GM19397 (cell line): ENCODE data around the gene ZNF132.
"Not testable (repeated sequence)": the region's sequence is repeated elsewhere in the genome, so short reads cannot be mapped to it uniquely, and the experiment has no call there.

Source experiments
- ATAC-seq: cut with Tn5 transposase; IDR thresholded peaks from one replicate; pipeline ENCODE4 v1.9.1; 2021; ENCODE audit warnings: mild to moderate bottlenecking, moderate library complexity; ENCODE audit not compliant: unreplicated experiment

ZNF132 gene

GRCh38 chr19:58439576-58440554 is at the start of gene ZNF132:
TSS of gene ZNF132 (minus strand) at chr19:58440153. CDS start at chr19:58439821, 332 bp downstream.
- ATAC-seq, result peak; percentile 96

- not testable (repeated sequence) for ATAC-seq
These were observed 44.4 kb upstream of the ZNF132 start for GRCh38 chr19:58484349-58484748.

- no peak for ATAC-seq
These were observed 43.8 kb upstream of the ZNF132 start for GRCh38 chr19:58483776-58484175.

GRCh38 chr19:58482372-58482771 is 42.4 kb upstream of the ZNF132 start:
- no peak for ATAC-seq

GRCh38 chr19:58480831-58481230 is 40.9 kb upstream of the ZNF132 start:
- no peak for ATAC-seq

- ATAC-seq, result no peak
These were observed 40.5 kb upstream of the ZNF132 start for GRCh38 chr19:58480481-58480830.

- no peak for ATAC-seq
These were observed 40.0 kb upstream of the ZNF132 start for GRCh38 chr19:58479736-58480480.

- no peak for ATAC-seq
These were observed 39.4 kb upstream of the ZNF132 start for GRCh38 chr19:58479303-58479702.

GRCh38 chr19:58477871-58478270 is 37.9 kb upstream of the ZNF132 start:
- no peak for ATAC-seq

GRCh38 chr19:58477130-58477529 is 37.2 kb upstream of the ZNF132 start:
- ATAC-seq, result no peak

- no peak for ATAC-seq
These were observed 36.6 kb upstream of the ZNF132 start for GRCh38 chr19:58476498-58477015.

- ATAC-seq, result peak; percentile 79
These were observed 36.0 kb upstream of the ZNF132 start, which contains the start of gene ZNF446 for GRCh38 chr19:58475714-58476497. TSS of gene ZNF446 (plus strand) at chr19:58476352. CDS start at chr19:58477219, 867 bp downstream.

- ATAC-seq, result no peak
These were observed 35.2 kb upstream of the ZNF132 start for GRCh38 chr19:58474997-58475713.

GRCh38 chr19:58474291-58474996 is 34.5 kb upstream of the ZNF132 start:
- ATAC-seq, result no peak

GRCh38 chr19:58473775-58474174 is 33.8 kb upstream of the ZNF132 start:
- ATAC-seq, result no peak

- ATAC-seq, result no peak
These were observed 31.8 kb upstream of the ZNF132 start for GRCh38 chr19:58471736-58472135.

- not testable (repeated sequence) for ATAC-seq
These were observed 31.0 kb upstream of the ZNF132 start for GRCh38 chr19:58470837-58471543.

GRCh38 chr19:58469241-58470013 is 29.5 kb upstream of the ZNF132 start:
- no peak for ATAC-seq
